GM18858 (cell line): ENCODE results near the gene LHX4.

Experiments used
- ATAC-seq: cut with Tn5 transposase; IDR thresholded peaks from one replicate; pipeline ENCODE4 v1.9.1; 2021; ENCODE audit not compliant: unreplicated experiment

The LHX4 gene

GRCh38 chr1:180270530-180271271 lies 40.6 kb downstream of the LHX4 start:
- ATAC-seq, result no peak

GRCh38 chr1:180271272-180272255 lies 41.5 kb downstream of the LHX4 start:
- ATAC-seq, result no peak

GRCh38 chr1:180272395-180272794 lies 42.3 kb downstream of the LHX4 start:
- ATAC-seq, result no peak

GRCh38 chr1:180273066-180273465 lies 43.0 kb downstream of the LHX4 start:
- ATAC-seq, result no peak

- no peak for ATAC-seq
Observed at GRCh38 chr1:180274221-180274620, 44.2 kb downstream of the LHX4 start.

GRCh38 chr1:180275726-180276125 lies 45.7 kb downstream of the LHX4 start:
- no peak for ATAC-seq

- no peak for ATAC-seq
Observed at GRCh38 chr1:180277476-180278193, 47.6 kb downstream of the LHX4 start.

- no peak for ATAC-seq
Observed at GRCh38 chr1:180278194-180278515, 48.1 kb downstream of the LHX4 start.

- ATAC-seq, result no peak
Observed at GRCh38 chr1:180278596-180279395, 48.7 kb downstream of the LHX4 start.

- ATAC-seq, result no peak
Observed at GRCh38 chr1:180279651-180280050, 49.6 kb downstream of the LHX4 start.

GRCh38 chr1:180280617-180281016 lies 50.6 kb downstream of the LHX4 start:
- no peak for ATAC-seq

- no peak for ATAC-seq
Observed at GRCh38 chr1:180281490-180281889, 51.4 kb downstream of the LHX4 start.

GRCh38 chr1:180282401-180283044 lies 52.5 kb downstream of the LHX4 start:
- ATAC-seq, result no peak

GRCh38 chr1:180283098-180283497 lies 53.0 kb downstream of the LHX4 start:
- no peak for ATAC-seq

- ATAC-seq, result no peak
Observed at GRCh38 chr1:180286417-180286816, 56.4 kb downstream of the LHX4 start.

GRCh38 chr1:180287988-180288705 lies 58.1 kb downstream of the LHX4 start:
- no peak for ATAC-seq

- ATAC-seq, result no peak
Observed at GRCh38 chr1:180288940-180289339, 58.9 kb downstream of the LHX4 start.

GRCh38 chr1:180290265-180291001 lies 60.4 kb downstream of the LHX4 start:
- ATAC-seq, result no peak

- ATAC-seq, result peak; percentile 38
Observed at GRCh38 chr1:180291004-180291403, 60.9 kb downstream of the LHX4 start.
